B cell (primary cell): ENCODE data around the gene DNAJC25.

ENCODE experiments used
- CTCF ChIP-seq: fragments of 200-600 bp; IDR thresholded peaks from one replicate; pipeline ENCODE4 v1.8.0; 2022; ENCODE audit warnings: antibody characterized with exemption, mild to moderate bottlenecking
- EZH2 ChIP-seq: IDR thresholded peaks from 2 replicates; pipeline ENCODE4 v1.6.1; 2012; ENCODE audit warnings: borderline replicate concordance, low read depth, mild to moderate bottlenecking, moderate library complexity, low read length; ENCODE audit not compliant: insufficient read depth, poor library complexity, severe bottlenecking

GRCh38 chr9:111674319-111674718, 43.2 kb downstream of the DNAJC25 start:
- TF ChIP-seq CTCF, result no peak
- TF ChIP-seq EZH2, result no peak
